NCI-H510A treated with DMSO at 0.1 percent for 48 hours (cell line): ENCODE measurements around the gene NCK2.

ENCODE experiments used
- DNase-seq: peaks from one replicate; lab custom pipeline; 2025; lab: John Stamatoyannopoulos, UW

The NCK2 gene

DNA sequence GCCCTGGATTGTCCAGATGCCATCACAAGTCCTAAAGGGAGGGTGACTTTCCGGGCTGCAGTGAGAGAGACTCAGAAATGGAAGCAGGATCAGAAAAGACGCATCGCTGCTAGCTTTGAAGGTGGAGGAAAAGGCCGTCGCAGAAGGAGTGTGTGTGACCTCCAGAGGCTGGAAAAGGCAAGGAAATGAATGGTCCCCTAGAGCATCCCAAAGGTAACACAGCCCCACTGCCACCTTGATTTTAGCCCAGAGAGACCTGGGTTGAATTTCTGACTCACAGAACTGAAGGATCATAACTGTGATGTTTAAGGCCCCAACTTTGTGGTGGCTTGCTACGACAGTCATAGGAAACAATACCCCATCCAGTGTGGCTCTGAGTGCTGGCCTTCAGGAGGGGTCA lies 8.6 kb upstream of the NCK2 start:
- no peak for DNase-seq

DNA sequence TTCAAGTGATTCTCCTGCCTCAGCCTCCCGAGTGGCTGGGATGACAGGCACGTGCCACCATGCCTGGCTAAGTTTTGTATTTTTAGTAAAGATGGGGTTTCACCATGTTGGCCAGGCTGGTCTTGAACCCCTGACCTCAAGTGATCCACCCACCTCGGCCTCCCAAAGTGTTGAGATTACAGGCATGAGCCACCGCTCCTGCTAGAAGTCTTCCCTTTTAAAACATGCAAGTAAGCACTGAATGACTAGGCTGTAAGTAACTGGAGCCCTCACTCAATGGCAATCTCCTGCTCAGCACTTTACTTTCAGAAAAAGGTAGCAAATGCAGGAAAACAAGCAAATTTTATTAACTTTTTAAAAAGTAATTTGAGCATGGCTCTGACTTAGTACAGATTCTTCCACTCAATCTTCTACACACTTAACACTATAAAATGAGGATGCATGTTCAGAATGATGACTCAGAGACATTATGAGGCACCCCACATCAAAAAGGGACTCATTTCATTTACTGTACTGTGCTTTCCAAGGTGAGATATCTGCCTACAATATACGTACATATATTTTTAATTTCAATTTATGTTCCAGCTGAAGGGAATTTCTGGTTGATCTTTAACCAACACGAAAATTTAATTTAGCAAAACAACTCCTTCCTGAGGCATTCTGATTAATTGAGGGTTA lies 6.6 kb upstream of the NCK2 start:
- no peak for DNase-seq

DNA sequence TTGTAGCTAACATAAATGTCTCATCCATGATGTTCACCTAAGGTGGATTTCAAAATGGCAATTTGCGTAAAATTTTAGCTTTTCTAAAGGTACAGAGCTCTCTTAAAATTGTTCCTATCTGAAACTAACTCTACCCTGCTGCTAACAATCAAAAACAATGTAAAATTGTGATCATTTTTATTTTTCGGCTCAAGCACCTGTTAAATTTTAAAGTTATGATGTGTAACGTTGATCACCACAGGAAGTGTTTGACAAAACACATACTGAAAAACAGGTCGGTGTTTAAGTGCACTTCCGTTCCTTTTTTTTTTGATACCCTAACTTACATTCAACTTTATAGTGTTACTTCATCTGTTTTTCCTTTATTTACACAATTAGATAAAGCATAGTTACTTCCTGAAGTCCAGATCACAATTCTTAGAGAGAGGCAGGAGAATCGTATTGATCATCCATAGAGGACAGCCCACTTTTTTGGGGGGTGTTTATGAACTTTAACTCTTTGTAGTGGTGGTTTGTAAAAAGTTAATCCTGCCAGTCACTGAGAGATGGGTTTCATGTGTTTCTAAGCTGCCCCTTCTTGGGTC lies 6.0 kb upstream of the NCK2 start:
- no peak for DNase-seq

DNA sequence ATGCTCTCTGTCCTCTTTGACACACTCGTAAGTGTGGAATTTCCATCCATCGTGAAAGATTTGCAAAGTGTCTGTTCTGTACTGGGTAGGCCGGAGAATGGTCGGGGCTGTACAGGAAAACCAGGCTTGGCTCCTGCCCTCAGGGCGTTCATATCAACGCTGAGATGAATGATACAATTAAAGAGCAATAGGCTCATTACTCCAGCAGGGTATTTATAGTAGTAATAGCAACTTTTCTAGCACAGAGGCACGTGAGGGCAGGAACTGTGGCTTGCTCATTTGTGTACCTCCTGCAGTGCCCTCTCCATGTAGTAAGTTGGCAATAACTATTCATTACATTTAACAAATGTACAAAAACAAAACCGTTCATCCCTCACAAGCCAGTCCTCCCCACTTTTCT lies 5.3 kb upstream of the NCK2 start:
- no peak for DNase-seq

DNA sequence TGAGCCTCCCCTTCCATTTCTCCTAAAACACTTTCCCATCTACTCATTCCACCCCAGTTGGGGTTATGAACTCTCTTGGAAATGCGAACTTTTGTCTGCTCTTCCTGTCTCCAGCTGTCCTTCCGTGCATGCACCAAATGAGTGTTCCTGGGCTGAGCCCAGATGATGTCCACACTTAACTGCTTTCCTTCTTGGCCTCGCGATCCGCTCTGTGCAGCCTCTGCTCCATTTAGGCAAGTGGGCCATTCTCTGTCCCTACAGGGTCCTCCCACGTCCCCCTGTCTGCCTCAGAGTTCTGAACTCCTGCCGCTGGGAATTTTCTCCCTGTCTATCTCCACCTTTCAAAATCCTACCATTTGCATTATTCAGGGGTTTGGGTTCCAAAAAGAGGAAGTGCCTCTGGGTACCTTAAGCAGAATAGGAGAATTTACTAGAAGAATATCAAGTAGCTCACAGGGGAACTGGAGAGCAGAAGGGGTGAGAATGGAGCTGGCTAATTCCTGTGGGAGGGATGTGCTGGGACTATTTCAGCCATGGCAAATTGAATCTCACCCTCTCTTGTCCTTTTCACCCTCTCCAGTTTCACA lies 4.7 kb upstream of the NCK2 start:
- no peak for DNase-seq

DNA sequence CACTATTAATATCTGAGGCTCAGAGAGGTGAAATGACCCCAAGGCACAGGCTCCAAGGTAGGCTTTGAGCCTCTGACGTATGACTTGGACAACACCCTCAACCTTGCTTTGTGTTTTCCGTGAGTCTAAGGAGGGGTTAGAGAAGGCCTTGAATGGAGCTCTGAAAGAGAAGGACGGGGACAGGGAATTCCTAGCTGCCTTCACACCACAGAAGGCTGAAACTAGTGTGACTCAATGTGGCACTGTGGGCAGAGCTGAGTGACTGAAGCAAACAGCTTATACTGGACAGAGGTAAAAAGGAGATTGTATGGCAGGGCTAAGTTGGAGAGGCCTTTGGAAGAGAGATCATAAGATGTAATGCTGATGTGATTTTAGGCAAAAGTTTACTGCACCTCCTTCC lies 3.5 kb upstream of the NCK2 start:
- no peak for DNase-seq

DNA sequence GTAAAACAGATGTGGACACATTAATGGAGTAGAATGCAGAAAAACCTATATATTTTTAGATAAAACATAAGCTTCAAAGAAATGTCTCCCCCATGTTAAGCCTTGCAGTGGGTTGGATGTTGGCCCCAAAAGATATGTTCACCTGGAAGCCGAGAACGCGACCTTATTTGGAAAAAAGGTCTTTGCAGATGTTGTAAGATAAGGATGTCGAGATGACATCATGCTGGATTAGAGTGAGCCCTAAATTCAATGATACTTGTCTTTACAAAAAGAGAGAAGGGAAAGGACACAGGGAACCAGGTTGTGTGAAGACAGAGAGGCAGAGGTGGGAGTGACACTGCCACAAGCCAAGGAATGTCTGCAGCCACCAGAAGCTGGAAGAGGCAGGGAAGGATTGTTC lies 3.1 kb upstream of the NCK2 start:
- DNase-seq: no peak

DNA sequence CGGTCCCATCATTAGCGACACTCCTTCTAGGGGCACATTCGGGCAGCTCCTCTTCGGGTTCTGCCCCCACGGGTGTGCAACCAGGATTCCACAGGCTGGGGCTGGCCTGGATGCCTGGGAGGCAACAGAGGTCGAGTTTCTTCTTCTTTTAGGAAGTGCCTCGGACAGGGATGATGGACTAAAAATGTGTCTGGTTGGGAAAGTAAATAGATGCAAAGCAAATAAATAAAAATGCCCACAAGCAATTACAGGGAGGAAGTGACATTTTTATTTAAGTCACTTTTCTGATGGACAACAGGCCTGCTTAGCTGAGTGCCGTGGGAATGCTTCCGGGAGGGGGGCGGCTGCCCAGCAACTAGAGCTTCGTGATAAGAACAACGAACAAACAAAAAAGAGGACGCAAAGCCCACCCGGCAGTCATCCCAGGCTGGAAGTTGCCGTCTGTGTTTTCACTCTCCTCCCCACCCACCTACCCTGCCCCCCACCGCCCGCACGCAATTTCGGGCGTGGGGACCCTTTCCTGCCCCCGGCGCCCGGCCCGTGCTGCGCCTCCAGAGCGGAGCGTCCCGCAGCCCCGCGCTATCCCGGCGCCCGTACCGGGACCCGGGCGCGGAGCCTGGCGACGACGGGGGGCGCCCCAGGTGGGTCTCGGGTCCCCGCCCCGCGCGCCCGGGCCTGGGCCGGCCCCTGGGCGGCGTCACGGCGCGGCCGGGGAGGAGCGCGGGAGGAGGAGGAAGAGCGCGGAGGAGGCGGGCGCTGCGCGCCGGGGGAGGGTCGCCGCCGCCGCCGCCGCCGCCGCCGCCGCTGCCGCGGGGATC lies 412 bp upstream of the NCK2 start:
- peak; percentile 32 for DNase-seq

DNA sequence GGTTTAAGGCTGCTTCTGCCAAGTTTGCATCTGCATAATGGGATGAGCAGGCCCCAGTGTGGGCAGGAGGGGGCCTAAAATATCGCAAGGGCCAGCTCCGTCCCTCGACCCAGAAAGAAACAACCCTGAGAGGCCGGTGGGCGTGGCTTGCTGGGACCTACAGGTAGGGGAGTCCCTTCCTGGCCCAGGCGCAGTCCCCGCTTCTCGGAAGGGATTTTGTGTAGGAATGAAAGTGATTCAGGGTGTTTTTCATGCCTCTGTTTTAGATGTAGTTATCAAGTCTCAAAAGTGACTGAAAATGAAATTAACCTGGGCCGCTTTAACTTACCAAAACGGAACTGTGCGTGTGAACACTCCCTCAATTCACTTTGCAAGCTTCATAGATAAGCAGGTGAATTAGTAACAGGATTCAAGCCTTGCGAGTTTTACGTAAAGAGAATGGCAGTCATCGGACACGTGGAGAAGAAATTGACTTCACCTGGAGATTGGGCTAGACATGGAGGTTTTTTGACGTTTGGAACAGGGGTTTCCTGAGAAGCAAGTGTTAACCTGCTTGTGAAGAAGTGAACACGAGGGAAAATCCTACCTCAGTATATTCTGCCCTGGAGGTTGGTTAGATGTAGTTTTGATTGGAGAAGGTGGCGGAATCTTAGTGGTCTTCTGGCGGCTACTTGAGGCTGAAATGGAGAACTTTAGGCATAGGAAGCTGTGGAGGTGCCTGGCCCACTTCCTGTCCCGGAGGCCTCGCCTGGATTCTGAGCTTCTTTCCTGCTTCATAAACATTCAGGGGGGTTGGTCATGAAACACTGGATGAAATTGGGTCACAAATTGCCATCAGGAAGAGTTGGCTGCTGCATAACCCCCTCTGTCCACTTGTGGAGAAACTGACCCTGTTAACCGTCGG lies 1.7 kb downstream of the NCK2 start:
- DNase-seq: peak; percentile 40

DNA sequence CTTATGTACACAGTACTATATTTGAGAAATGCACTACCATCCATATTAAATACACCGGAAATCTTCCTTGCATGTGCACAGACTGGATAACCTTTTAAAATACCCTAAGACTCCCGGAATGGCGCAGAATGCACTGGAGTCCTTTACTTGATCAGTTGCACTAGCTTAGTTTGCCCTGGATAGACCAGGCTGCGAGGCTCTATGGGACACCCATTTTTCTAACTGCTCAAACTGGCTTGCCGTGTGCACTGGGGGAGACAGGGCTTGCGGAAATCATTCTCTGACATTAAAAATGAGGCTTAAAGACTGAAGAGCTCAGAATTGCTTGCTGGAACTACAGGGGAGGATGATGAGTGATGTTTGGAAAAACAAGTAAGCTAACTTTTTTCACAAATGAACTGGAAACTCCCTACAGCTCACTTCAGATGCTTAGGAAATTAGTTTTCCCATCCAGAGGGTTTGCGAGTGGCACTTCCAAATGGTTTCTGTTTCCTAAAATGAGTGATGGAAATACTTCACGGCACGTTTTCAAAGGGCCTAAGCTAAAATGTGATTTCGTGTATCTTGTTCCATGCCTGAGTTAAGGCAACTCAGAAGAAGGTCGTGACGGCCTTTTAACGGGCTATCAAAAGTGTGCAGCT lies 2.7 kb downstream of the NCK2 start:
- DNase-seq: no peak

DNA sequence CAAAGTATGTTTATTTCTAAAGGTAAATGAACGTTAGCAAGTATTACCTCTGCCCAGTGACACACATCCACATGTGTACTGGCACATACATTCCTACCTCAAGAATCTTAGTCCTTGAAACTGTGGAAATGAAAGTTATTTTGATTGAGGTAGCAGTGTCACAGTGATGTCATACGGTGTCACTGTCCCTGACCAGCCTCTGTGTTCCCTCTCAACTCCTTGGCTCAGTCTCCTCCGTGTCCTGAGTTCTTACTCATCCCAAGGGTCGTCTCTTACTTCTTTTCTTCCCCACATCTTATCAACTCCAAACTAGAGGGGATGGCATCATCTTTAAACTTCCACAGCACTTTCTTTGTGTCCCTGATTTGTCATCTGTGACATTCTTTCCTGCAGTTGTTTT lies 3.3 kb downstream of the NCK2 start:
- no peak for DNase-seq

DNA sequence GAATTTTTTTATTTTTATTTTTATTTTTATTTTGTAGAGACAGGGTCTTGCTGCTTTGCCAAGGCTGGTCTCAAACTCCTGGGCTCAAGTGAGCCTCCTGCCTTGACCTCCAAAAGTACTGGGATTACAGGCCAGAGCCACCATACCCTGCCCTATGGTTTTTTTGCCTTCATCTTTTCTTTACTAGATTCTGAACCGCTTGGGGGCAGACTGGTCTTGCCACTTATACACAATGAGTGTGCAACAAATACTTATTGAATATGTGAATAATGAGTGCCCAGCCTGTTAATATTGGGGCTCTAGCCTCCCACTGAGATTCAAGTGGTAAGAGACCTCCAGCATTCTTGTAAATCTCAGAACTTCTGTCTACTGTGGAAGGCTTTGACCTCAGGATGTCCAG lies 3.9 kb downstream of the NCK2 start:
- DNase-seq: no peak

DNA sequence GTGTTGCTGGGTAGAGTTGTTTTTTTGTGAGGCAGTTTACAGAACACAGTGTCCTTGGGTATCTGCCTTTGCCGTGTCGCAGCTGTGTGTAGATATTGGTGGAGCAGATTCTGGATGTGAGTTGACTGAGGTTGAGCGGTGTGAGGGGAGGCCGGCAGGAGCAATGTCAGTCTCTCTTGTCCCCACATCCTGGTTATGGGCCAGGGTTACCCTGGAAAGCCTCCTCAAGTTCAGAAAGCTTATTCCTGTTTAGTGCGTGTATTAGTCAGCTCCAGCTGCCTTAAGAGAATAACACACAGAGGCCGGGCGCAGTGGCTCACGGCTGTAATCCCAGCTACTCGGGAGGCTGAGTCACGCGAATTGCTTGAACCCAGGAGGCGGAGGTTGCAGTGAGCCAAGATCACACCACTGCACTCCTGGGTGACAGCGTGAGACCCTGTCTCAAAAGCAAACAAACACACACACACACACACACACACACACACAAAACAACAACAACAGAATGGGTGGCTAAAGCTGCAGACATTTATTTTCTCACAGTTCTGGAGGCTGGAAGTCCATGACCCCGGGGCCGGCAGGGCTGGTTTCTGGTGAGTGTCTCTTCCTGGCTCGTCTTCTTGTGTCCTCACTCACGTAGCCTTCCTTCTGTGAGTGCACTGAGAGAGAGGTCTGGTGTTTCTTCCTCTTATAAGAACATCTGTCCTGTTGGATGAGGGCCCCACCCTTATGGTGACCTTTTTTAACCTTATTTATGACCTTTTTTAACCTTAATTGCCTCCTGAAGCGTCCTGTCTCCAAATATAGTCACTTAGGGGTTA lies 5.1 kb downstream of the NCK2 start:
- no peak for DNase-seq

DNA sequence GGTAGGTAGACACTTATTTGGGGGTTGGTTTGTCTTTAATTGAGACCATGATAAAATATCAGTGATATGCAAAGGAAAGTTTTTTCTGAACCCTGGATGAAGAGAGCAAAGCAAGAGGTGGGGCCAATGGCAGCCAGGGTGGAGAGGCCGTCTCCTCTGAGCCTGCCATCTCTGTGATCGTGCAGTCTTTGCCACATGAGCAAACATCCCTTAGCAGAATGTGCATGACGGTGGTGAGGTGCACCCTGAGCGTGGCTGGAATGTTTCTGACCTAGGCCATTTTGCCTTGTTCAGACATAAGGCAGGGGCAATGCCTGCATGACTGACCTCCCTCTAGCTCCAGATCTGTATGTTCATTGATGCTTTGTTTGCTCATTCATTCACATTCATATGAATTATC lies 6.0 kb downstream of the NCK2 start:
- DNase-seq: no peak

DNA sequence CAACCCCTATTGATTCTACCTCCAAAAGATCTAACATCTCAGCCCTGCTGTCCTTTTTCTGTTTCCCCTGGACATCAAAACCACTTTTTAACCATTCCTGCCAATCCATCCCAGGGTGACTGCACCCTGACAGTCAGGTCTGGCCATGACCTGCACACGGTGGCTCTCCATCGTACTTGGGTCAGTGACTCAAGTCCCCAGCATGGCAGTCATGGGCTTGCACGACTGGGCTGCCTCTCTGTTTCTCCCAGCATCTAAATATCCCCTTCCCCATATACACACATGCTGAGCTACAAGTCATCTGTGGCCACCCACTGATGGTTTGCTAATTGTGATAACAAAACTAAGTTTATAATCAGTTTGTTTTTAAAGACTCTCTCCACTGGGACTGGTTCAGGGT lies 6.6 kb downstream of the NCK2 start:
- no peak for DNase-seq

DNA sequence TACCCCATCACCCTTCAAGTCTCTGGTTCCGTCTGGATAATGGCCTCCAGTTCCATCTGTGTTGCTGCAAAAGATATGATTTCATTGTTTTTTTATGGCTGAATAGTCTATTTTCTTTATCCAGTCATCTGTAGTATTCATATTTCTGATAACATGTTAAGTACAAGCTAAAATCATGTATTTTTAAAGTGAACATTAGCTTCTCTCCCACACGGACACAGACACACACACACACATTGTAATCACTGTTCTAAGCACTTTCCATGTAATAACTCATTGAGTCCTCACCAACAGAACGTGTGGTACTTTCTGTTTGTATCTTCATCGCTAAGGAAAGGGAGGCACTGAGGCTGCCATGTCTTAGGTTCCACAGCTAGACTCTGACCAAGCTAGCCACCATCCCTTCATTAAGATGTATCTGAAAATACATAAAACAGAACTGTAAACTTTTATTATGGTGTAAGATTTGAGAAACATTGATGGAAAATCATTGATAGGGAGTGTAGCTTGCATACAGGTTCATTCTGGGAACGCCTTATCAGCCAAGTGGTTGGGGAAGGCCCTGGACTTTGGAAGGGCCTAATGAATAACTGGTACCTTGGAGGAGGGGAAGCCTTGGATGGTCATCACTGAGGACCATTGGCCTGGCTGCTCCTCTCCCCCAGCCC lies 8.1 kb downstream of the NCK2 start:
- DNase-seq: no peak

DNA sequence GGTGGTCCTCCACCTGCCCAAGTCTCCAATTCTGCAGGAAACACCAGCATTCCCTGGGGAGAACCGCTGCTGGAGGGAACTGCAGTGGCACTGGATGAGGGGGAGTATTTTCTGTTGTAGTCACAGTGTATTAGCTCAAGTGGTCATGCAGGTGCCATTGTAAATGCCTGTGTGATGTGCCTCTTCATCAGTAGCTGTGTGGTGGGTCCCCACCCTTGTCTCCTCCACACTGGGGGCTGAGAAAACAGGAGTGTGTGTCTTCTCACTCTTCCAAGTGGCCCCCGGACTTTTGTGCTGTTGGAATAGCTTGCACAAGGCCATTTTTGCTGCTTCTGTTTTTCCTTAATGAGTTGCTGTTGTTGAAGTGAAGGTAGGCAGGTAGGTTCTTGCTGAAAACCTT lies 8.7 kb downstream of the NCK2 start:
- no peak for DNase-seq

DNA sequence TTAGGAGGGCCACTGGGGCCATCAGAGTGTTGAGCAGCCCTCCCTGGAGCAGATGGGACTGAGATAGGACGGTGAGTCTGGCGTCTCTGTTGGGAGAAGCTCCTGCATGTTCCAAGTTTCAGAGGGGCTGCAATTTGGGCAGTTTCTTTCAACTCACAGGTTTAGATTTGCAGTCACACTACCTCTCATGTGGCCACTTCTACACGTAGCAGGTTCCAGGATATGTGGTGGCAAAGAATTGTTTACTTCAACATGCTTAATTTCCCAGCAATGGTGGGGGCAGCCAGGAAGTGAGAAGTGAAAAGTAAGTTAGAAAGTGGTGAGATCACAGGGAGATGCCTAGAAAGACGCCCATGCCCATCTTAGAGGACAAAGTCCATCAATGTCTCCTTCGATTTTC lies 9.3 kb downstream of the NCK2 start:
- DNase-seq: no peak

DNA sequence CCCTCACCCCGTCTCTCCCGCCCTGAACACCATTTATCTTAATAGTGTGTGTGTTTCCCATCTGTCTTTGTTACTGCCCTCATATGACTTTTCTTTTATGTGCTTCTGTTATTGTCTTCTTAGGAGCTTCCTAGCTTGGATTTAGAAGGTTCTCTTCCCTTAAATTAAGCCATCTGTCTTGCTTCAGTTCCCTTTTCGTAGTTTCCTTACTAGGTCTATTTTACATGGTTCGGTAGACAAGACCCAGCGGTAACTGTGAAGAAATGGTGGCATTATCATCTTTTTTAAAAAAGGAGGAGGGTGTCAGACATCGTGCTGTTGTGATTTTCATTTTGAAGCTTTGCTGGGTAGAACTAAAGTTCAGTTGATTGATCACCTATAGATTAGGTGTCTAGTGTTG lies 10.3 kb downstream of the NCK2 start:
- DNase-seq: no peak

DNA sequence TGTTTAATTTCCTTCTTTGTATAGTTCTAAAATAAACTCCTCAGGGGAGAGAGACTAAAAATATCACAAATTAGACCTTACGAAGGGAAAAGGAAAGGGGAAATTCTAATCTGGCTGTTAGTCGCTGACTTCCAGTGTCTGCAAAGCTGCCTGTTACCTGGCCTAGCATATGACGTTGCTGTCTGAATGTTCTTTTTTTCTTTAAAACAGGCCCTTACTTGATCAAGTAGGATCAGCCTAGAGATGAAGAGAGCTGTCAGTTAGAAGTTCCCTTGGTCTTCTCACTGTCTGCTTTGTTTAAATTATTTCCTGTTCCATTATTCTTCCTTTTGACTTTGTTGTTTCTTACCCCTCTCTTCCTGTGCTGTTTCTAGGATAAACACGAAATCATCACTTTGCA lies 11.2 kb downstream of the NCK2 start:
- DNase-seq: no peak
